A549 (cell line): ENCODE data around the gene CDC42SE1. TPM values are rescaled to one million over a fixed set of nuclear protein-coding genes. Genes with fewer than 3 reads are reported as not detected.

Source experiments
- ATAC-seq, 2 experiments: fragments of 200-7000 bp in 1 of 2; fragments of >200 bp in 1 of 2; cut with Nextera tagmentation in 1 of 2; cut with Tn5 transposase in 1 of 2; 3 replicates each; pipeline versions ENCODE4 v1.8.0 to v1.9.1; 2018 to 2020; ENCODE audit warnings: mild to moderate bottlenecking in 1 of 2, moderate library complexity in 1 of 2
- CTCF ChIA-PET: fragments of 300-600 bp; sonication (Branson Sonifier 250); formaldehyde crosslinking; extraction: SDS; loops from one replicate; lab custom pipeline; 2021; ENCODE audit warnings: antibody characterized with exemption, inconsistent platforms; lab: Yijun Ruan, JAX
- POLR2A ChIA-PET: fragments of 350-600 bp; formaldehyde crosslinking; extraction: SDS; loops from one replicate; lab custom pipeline; 2021; ENCODE audit warnings: antibody characterized with exemption, inconsistent platforms; lab: Yijun Ruan, JAX
- DNase-seq, 2 experiments: peaks; one replicate each; pipeline versions ENCODE4 v3.0.0 to v3.0.0-alpha.2; 2011 to 2016; ENCODE audit warnings: low read depth in 1 of 2, low spot score in 1 of 2
- FAIRE-seq: peaks from 2 replicates; lab custom pipeline; 2011; peaks lifted over from hg19 to GRCh38; lab: Jason Lieb, UNC
- H3K27ac ChIP-seq, 2 experiments: fragments of >200 bp; sonication (Bioruptor Twin); formaldehyde crosslinking; 3 replicates each; pipeline ENCODE4 v1.5.1; 2016 to 2017
- H3K4me1 ChIP-seq: fragments of >200 bp; sonication (Bioruptor Twin); formaldehyde crosslinking; 3 replicates; pipeline ENCODE4 v1.6.1; 2016
- H3K4me2 ChIP-seq: fragments of >200 bp; sonication (Bioruptor Twin); formaldehyde crosslinking; 3 replicates; pipeline ENCODE4 v1.6.1; 2016
- H3K4me3 ChIP-seq: fragments of >200 bp; sonication (Bioruptor Twin); formaldehyde crosslinking; 3 replicates; pipeline ENCODE4 v1.5.1; 2016
- H3K9me3 ChIP-seq: fragments of >200 bp; sonication (Bioruptor Twin); formaldehyde crosslinking; 3 replicates; pipeline ENCODE4 v1.6.1; 2016
- BHLHE40 ChIP-seq: IDR thresholded peaks from 2 replicates; pipeline ENCODE4 v1.6.1; 2012; ENCODE audit warnings: low read depth, low read length, inconsistent platforms
- CHD4 ChIP-seq: fragments of 200-600 bp; sonication (generic); IDR thresholded peaks from 2 replicates; pipeline ENCODE4 v1.6.1; 2016; ENCODE audit warnings: antibody characterized with exemption, mild to moderate bottlenecking, borderline replicate concordance
- EHMT2 ChIP-seq: fragments of 200-600 bp; sonication (generic); IDR thresholded peaks from 2 replicates; pipeline ENCODE4 v1.6.1; 2016; ENCODE audit warnings: antibody characterized with exemption, low read depth, mild to moderate bottlenecking, moderate library complexity
- EP300 ChIP-seq, 2 experiments: fragments of >200 bp; sonication (Bioruptor Twin); formaldehyde crosslinking; IDR thresholded peaks; 2 replicates in 1 of 2; 3 replicates in 1 of 2; pipeline ENCODE4 v1.6.1; 2016 to 2017
- HDAC2 ChIP-seq: fragments of 200-600 bp; sonication (generic); IDR thresholded peaks from 2 replicates; pipeline ENCODE4 v1.6.1; 2016
- HES2 ChIP-seq: fragments of >200 bp; sonication (Bioruptor Twin); formaldehyde crosslinking; IDR thresholded peaks from 2 replicates; pipeline ENCODE4 v1.6.1; 2016
- HOXB13 ChIP-seq: fragments of 250-450 bp; sonication (Bioruptor Pico); IDR thresholded peaks from 2 replicates; pipeline ENCODE4 v1.5.0; 2020; ENCODE audit warnings: low read depth, mild to moderate bottlenecking, moderate library complexity
- KDM1A ChIP-seq: fragments of 200-600 bp; sonication (generic); IDR thresholded peaks from 2 replicates; pipeline ENCODE4 v1.6.1; 2016; ENCODE audit warnings: low read depth, mild to moderate bottlenecking
- MAX ChIP-seq: IDR thresholded peaks from 2 replicates; pipeline ENCODE4 v1.6.1; 2012
- MYC ChIP-seq: IDR thresholded peaks from 2 replicates; pipeline ENCODE4 v1.6.1; 2012; ENCODE audit warnings: mild to moderate bottlenecking, inconsistent platforms, low read length, improper control_type of control experiment, borderline replicate concordance
- NFE2L2 ChIP-seq: fragments of 150-350 bp; conservative IDR thresholded peaks from 2 replicates; pipeline ENCODE4 v1.6.1; 2014; ENCODE audit warnings: low read length
- POLR2AphosphoS2 ChIP-seq: conservative IDR thresholded peaks from 2 replicates; pipeline ENCODE4 v1.6.1; 2012; ENCODE audit warnings: low read length, improper control_type of control experiment, inconsistent platforms
- RCOR1 ChIP-seq: fragments of 150-350 bp; IDR thresholded peaks from 2 replicates; pipeline ENCODE4 v1.6.1; 2014; ENCODE audit warnings: antibody characterized with exemption, low read length, low read depth
- RFX5 ChIP-seq: fragments of 450-650 bp; IDR thresholded peaks from 2 replicates; pipeline ENCODE4 v1.7.1; 2014; ENCODE audit warnings: antibody characterized with exemption, mild to moderate bottlenecking, moderate library complexity
- SMC3 ChIP-seq: fragments of >200 bp; sonication (Bioruptor Twin); formaldehyde crosslinking; IDR thresholded peaks from 3 replicates; pipeline ENCODE4 v1.6.1; 2018; ENCODE audit warnings: inconsistent platforms
- TFCP2L1 ChIP-seq: fragments of 250-450 bp; sonication (Bioruptor Pico); IDR thresholded peaks from 2 replicates; pipeline ENCODE4 v1.5.0; 2021; ENCODE audit warnings: mild to moderate bottlenecking
- TP53 ChIP-seq: fragments of 250-450 bp; sonication (Bioruptor Pico); IDR thresholded peaks from 2 replicates; pipeline ENCODE4 v1.5.0; 2021; ENCODE audit warnings: mild to moderate bottlenecking, moderate library complexity
- ZC3H11A ChIP-seq: fragments of 450-650 bp; IDR thresholded peaks from 2 replicates; pipeline ENCODE4 v1.6.1; 2014; ENCODE audit warnings: antibody characterized with exemption, mild to moderate bottlenecking
- ZFP36 ChIP-seq: fragments of 450-650 bp; IDR thresholded peaks from 2 replicates; pipeline ENCODE4 v1.6.1; 2014; ENCODE audit warnings: borderline replicate concordance; ENCODE audit not compliant: partially characterized antibody
- ZNF302 ChIP-seq: fragments of 250-450 bp; sonication (Bioruptor Pico); IDR thresholded peaks from 2 replicates; pipeline ENCODE4 v1.9.0; 2021; ENCODE audit warnings: inconsistent platforms, mild to moderate bottlenecking, moderate library complexity
- ZSCAN20 ChIP-seq: fragments of 250-450 bp; sonication (Bioruptor Pico); IDR thresholded peaks from 2 replicates; pipeline ENCODE4 v1.8.0; 2022; ENCODE audit warnings: mild to moderate bottlenecking, moderate library complexity
- WGBS: methylation state at CpG from one replicate; pipeline ENCODE4 v1.1.6; 2017; ENCODE audit errors: missing lambda C conversion rate; 5-methylcytosine and 5-hydroxymethylcytosine counted together
- polyA plus RNA-seq, 4 experiments: library from polyadenylated mRNA; depleted of rRNA in 3 of 4; stranded (reverse); fragments of >200 nt; fragmentation: RNase III in 1 of 4; extraction: RNeasy Plus Mini Kit Qiagen cat#74134 plus additional on column Dnase treatment in 1 of 4; gene quantifications; 2 replicates in 3 of 4; 3 replicates in 1 of 4; pipeline ENCODE4 v1.2.3, GENCODE V29; 2011 to 2017

CDC42SE1 gene
- polyA plus RNA-seq, 2 of the 4 experiments (the other 2 are of a cell fraction) = 54.7 to 83.1 TPM

- 48% methylated on average over 2 of the region's 2 CpGs for WGBS
- Histone ChIP-seq H3K4me2 (peak overlapping the region; percentile 98), H3K9me3 (no peaks in the 10 kb centered on the region), H3K27ac (peak overlapping the region in 1 of 2 experiments; percentile 21; a peak in 1 of 6 replicates), H3K4me1 (peaks cover 29% of the 10 kb centered on the region), H3K4me3 (no peak overlapping the region)
- no peak for FAIRE-seq
- TF ChIP-seq CHD4 = no peak
- no peak for TF ChIP-seq SMC3
- TF ChIP-seq ZSCAN20 (CRISPR knock-in tag) = no peak
- no peak for TF ChIP-seq ZFP36
- TF ChIP-seq TP53 (CRISPR knock-in tag) = no peak
- no peak for TF ChIP-seq EHMT2
- no peak for TF ChIP-seq HES2
- TF ChIP-seq KDM1A = no peak
- no peak for TF ChIP-seq EP300 (IDR thresholded peaks at IDR 0.05)
- TF ChIP-seq RCOR1 = no peak
- TF ChIP-seq HDAC2 = no peak
- no peak for TF ChIP-seq TFCP2L1 (CRISPR knock-in tag)
- no peak for TF ChIP-seq BHLHE40
- no peak for TF ChIP-seq MAX
- TF ChIP-seq POLR2AphosphoS2 = no peak
- no peak for DNase-seq
- ChIA-PET CTCF (interaction anchor here (1.2 to 7.8 kb wide), 3 partner anchors 9 to 18 kb away, joined by 3 to 86 read pairs (median 7); partner anchors contain the start of genes C1orf56 and GABPB2), POLR2A (no interaction called here)
- no peak for ATAC-seq
Measured at GRCh38 chr1:151056149-151056548, 3.3 kb downstream of the CDC42SE1 start.

GRCh38 chr1:151055581-151055980 lies 3.8 kb downstream of the CDC42SE1 start:
- ATAC-seq (no peak), DNase-seq (no peak), FAIRE-seq (no peak)
- CTCF ChIA-PET = interaction anchor here (1.2 to 2.3 kb wide), 5 partner anchors 8 to 54 kb away, joined by 3 to 7 read pairs (median 3); partner anchors contain the start of genes C1orf56 and GABPB2
- WGBS = 94% methylated on average over 1 of the region's 2 CpGs
- Histone ChIP-seq H3K4me3 (no peak overlapping the region), H3K27ac (peak overlapping the region in 1 of 2 experiments; percentile 18; a peak in 1 of 6 replicates), H3K9me3 (no peaks in the 10 kb centered on the region), H3K4me1 (peaks cover 29% of the 10 kb centered on the region), H3K4me2 (no peak overlapping the region)
- TF ChIP-seq NFE2L2 (no peak), MYC (no peak), BHLHE40 (no peak)
- POLR2A ChIA-PET = no interaction called here

- Histone ChIP-seq H3K4me2 (no peak overlapping the region), H3K27ac (no peak overlapping the region), H3K4me3 (no peak overlapping the region), H3K9me3 (no peaks in the 10 kb centered on the region), H3K4me1 (peaks cover 31% of the 10 kb centered on the region)
- DNase-seq = no peak
- no peak for TF ChIP-seq ZC3H11A
- no peak for TF ChIP-seq RFX5
- no peak for TF ChIP-seq HOXB13 (CRISPR knock-in tag)
- TF ChIP-seq MAX = no peak
- TF ChIP-seq TP53 (CRISPR knock-in tag) = no peak
- TF ChIP-seq ZNF302 (CRISPR knock-in tag) = no peak
- ChIA-PET CTCF (interaction anchor here (1.2 to 2.3 kb wide), 5 partner anchors 8 to 54 kb away, joined by 3 to 7 read pairs (median 3); partner anchors contain the start of genes C1orf56 and GABPB2), POLR2A (no interaction called here)
- no peak for FAIRE-seq
- ATAC-seq = no peak
- 95% methylated on average over 4 of the region's 4 CpGs for WGBS
Measured at GRCh38 chr1:151054971-151055547, 4.4 kb downstream of the CDC42SE1 start.
